ENCODE data around the gene ALDH2.

- no peak for TF ChIP-seq CTCF (IDR thresholded peaks at IDR 0.05; ENCODE audit: control extremely low read depth in 1 of 3, insufficient read depth in 1 of 3, low read depth in 1 of 3, low read length in 3 of 3)
- TF ChIP-seq FOSL1 (IDR thresholded peaks at IDR 0.05; ENCODE audit: insufficient read depth, low read depth, low read length), result no peak
- no peak for TF ChIP-seq RAD21 (IDR thresholded peaks at IDR 0.05 in 1 of 2, conservative IDR thresholded peaks at IDR 0.05 in 1 of 2; ENCODE audit: low read depth in 2 of 2, low read length in 2 of 2)
- TF ChIP-seq CHD7 (IDR thresholded peaks at IDR 0.05; ENCODE audit: insufficient replicate concordance, low read length), result no peak
- peak in 1 of 2 experiments; percentile 84; a peak in 1 of 3 replicates for TF ChIP-seq EP300 (IDR thresholded peaks at IDR 0.05; ENCODE audit: borderline replicate concordance in 1 of 2, low read depth in 2 of 2, low read length in 2 of 2)
- peak; percentile 39; the same call in 1 of the 2 replicates for TF ChIP-seq TEAD4 (IDR thresholded peaks at IDR 0.05; ENCODE audit: low read depth, low read length)
- TF ChIP-seq MAX (IDR thresholded peaks at IDR 0.05), result peak; percentile 71
- TF ChIP-seq NRF1 (IDR thresholded peaks at IDR 0.05; ENCODE audit: low read depth, low read length), result no peak
- TF ChIP-seq POLR2A (IDR thresholded peaks at IDR 0.05; ENCODE audit: control extremely low read depth in 1 of 2, low read depth in 2 of 2, low read length in 2 of 2), result peak; percentile 62 to 89
- no peak for TF ChIP-seq USF2 (IDR thresholded peaks at IDR 0.05; ENCODE audit: low read length)
- TF ChIP-seq SUZ12 (IDR thresholded peaks at IDR 0.05; ENCODE audit: low read length), result no peak
- TF ChIP-seq SP1 (IDR thresholded peaks at IDR 0.05; ENCODE audit: low read depth, low read length), result 0 out of 2 replicates have a peak, but pooled peaks have one; percentile 55
These were observed at the start of gene ALDH2 for GRCh38 chr12:111766608-111767361.
